Measurements from ENCODE around the gene VAMP2.

Gene VAMP2

DNA sequence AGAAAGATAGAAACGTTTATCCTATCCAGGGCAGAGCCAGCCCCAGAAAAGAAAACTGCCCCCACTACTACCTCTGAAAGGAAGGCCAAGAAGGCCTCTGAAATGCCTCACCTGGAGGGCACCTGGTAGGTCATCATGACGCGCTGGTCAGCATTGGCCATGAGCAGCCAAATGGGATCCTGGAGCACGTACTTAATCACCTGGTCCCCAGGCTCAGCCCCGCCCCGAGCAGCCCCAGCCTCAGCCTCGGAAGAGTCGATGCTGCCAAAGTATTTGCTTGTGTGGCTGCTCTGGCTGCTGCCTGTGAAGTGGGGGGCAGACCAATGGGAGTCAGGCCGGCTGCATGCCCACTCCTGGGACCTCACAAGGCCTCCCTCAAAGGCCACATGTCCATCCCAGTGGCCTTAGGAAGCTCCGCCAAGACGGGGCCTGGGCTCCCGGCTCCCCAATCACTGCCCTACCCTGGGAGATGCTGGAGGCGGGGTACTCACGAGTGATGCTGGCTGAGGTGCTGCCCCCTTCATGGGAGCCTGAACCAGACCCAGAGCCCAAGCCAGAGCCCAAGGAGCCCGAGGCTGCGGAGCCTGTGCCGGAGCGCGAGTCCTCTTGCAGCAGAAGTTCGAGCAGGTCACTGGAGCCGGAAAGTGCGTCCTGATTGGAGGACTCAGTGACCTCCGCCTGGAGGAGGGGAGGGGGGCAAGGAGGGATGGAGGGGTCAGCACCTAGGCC, 20.4 kb downstream of the VAMP2 start:
- no peak for TF ChIP-seq EZH2phosphoT487 (IDR thresholded peaks at IDR 0.05; ENCODE audit: borderline replicate concordance)
- no peak for TF ChIP-seq CTCF (conservative IDR thresholded peaks at IDR 0.05; ENCODE audit: low read length)
- Histone ChIP-seq H3K36me3 (ENCODE audit: insufficient read depth, low read length) (peaks cover 27% of the 10 kb centered on the region; the same call in 1 of the 2 replicates), H3K4me1 (ENCODE audit: insufficient read depth, low read length, poor library complexity, severe bottlenecking) (peaks cover 16% of the 10 kb centered on the region)

DNA sequence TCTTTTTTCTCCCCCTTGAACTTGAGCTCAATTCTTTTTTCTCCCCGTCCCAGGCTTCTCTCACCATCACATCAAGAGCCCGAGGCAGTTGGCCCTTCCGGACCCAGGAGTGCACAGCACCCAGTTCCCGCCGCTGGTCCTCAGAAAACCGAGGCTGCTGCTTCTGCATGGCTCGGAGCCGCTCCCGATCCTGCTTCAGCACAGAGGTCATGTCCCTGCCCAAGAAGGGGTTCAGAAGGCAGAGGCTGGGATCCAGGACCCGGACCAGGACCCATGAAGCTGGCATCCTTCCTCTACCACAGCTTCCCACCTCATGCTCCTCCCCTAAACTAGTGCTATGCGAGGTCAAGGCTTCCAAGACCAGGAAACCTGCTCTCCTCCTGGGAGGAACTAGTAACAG, 21.0 kb downstream of the VAMP2 start:
- no peaks in the 10 kb centered on the region for H4K20me1 ChIP-seq (ENCODE audit: insufficient read depth, low read length, poor library complexity, severe bottlenecking)

More for the DNA sequence above, 20.4 kb downstream of the VAMP2 start:
- Histone ChIP-seq H3K9ac (ENCODE audit: low read depth, low read length, poor library complexity, severe bottlenecking) (no peak overlapping the region), H3K27me3 (ENCODE audit: insufficient read depth, low read length, poor library complexity, severe bottlenecking) (no peaks in the 10 kb centered on the region), H3K9me2 (replicated peaks; ENCODE audit: low read depth, low read length) (no peaks in the 10 kb centered on the region), H4K20me1 (ENCODE audit: insufficient read depth, low read length, poor library complexity, severe bottlenecking) (no peaks in the 10 kb centered on the region), H2AFZ (ENCODE audit: low read length) (no peak overlapping the region), H3K4me2 (ENCODE audit: low read depth, low read length, poor library complexity, severe bottlenecking) (no peak overlapping the region), H3K9me3 (ENCODE audit: insufficient read depth, low read depth, low read length) (no peaks in the 10 kb centered on the region), H3K4me3 (ENCODE audit: low read length, poor library complexity, severe bottlenecking) (no peak overlapping the region), H3F3A (ENCODE audit: low read depth) (peaks cover 5% of the 10 kb centered on the region; the same call in 1 of the 2 replicates), H3K79me2 (ENCODE audit: insufficient read depth, low read length) (no peaks in the 10 kb centered on the region)

DNA sequence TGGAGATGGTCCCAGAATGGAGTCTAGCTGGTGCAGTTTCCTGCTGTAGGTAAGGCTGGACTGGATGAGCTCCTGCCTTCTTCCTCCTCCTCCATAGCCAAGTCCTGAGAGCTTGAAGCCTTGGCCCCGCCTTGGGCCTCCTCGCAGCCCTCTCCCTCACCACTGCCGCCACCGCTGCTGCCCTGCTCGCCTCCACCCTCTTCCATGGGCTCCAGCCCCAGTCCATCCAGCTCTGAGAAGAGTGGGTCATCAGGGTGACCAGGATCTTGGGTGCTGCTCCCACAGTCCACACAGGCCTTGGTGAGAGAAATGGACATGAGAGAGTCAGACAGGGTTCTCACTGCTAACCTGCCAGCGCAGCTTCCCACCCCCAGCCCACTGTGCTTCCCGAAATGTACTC, 21.7 kb downstream of the VAMP2 start:
- Histone ChIP-seq H3F3A (ENCODE audit: low read depth) (peaks cover 5% of the 10 kb centered on the region; the same call in 1 of the 2 replicates), H4K20me1 (ENCODE audit: insufficient read depth, low read length, poor library complexity, severe bottlenecking) (no peaks in the 10 kb centered on the region), H3K36me3 (ENCODE audit: insufficient read depth, low read length) (peaks cover 20% of the 10 kb centered on the region; the same call in 1 of the 2 replicates), H3K9ac (ENCODE audit: low read depth, low read length, poor library complexity, severe bottlenecking) (no peak overlapping the region), H3K4me2 (ENCODE audit: low read depth, low read length, poor library complexity, severe bottlenecking) (no peak overlapping the region), H2AFZ (ENCODE audit: low read length) (no peak overlapping the region), H3K9me3 (ENCODE audit: insufficient read depth, low read depth, low read length) (no peaks in the 10 kb centered on the region), H3K4me1 (ENCODE audit: insufficient read depth, low read length, poor library complexity, severe bottlenecking) (peaks cover 16% of the 10 kb centered on the region), H3K9me2 (replicated peaks; ENCODE audit: low read depth, low read length) (no peaks in the 10 kb centered on the region), H3K27me3 (ENCODE audit: insufficient read depth, low read length, poor library complexity, severe bottlenecking) (no peaks in the 10 kb centered on the region), H3K79me2 (ENCODE audit: insufficient read depth, low read length) (no peaks in the 10 kb centered on the region), H3K4me3 (ENCODE audit: low read length, poor library complexity, severe bottlenecking) (no peak overlapping the region)
- no peak for TF ChIP-seq CTCF (conservative IDR thresholded peaks at IDR 0.05; ENCODE audit: low read length)
- TF ChIP-seq EZH2phosphoT487 (IDR thresholded peaks at IDR 0.05; ENCODE audit: borderline replicate concordance), result no peak

More for the DNA sequence above, 21.0 kb downstream of the VAMP2 start:
- Histone ChIP-seq H3K27me3 (ENCODE audit: insufficient read depth, low read length, poor library complexity, severe bottlenecking) (no peaks in the 10 kb centered on the region), H3K36me3 (ENCODE audit: insufficient read depth, low read length) (peaks cover 26% of the 10 kb centered on the region; the same call in 1 of the 2 replicates), H2AFZ (ENCODE audit: low read length) (no peak overlapping the region), H3K9me2 (replicated peaks; ENCODE audit: low read depth, low read length) (no peaks in the 10 kb centered on the region), H3K79me2 (ENCODE audit: insufficient read depth, low read length) (no peaks in the 10 kb centered on the region), H3K9me3 (ENCODE audit: insufficient read depth, low read depth, low read length) (no peaks in the 10 kb centered on the region), H3F3A (ENCODE audit: low read depth) (peaks cover 5% of the 10 kb centered on the region; the same call in 1 of the 2 replicates), H3K4me1 (ENCODE audit: insufficient read depth, low read length, poor library complexity, severe bottlenecking) (peaks cover 16% of the 10 kb centered on the region), H3K4me3 (ENCODE audit: low read length, poor library complexity, severe bottlenecking) (no peak overlapping the region), H3K9ac (ENCODE audit: low read depth, low read length, poor library complexity, severe bottlenecking) (no peak overlapping the region), H3K4me2 (ENCODE audit: low read depth, low read length, poor library complexity, severe bottlenecking) (no peak overlapping the region)
- TF ChIP-seq EZH2phosphoT487 (IDR thresholded peaks at IDR 0.05; ENCODE audit: borderline replicate concordance), result no peak
- TF ChIP-seq CTCF (conservative IDR thresholded peaks at IDR 0.05; ENCODE audit: low read length), result no peak

Data from Loucy (cell line).